H9 (cell line): ENCODE data around the gene MAML3. TPM values are rescaled to one million over a fixed set of nuclear protein-coding genes. Genes with fewer than 3 reads are reported as not detected.

ENCODE experiments used
- DNase-seq: peaks from one replicate; pipeline ENCODE4 v3.0.0-alpha.2; 2017
- H2AFZ ChIP-seq: one replicate; pipeline ENCODE4 v1.6.1; 2013; ENCODE audit warnings: mild to moderate bottlenecking, low read length, control low read depth, moderate library complexity
- H2AK5ac ChIP-seq: 2 replicates; pipeline ENCODE4 v1.6.1; 2013; ENCODE audit warnings: low read length, control low read depth, mixed read lengths; ENCODE audit not compliant: insufficient read length
- H2BK120ac ChIP-seq: one replicate; pipeline ENCODE4 v1.6.1; 2013; ENCODE audit warnings: low read depth, mild to moderate bottlenecking, low read length, control low read depth, inconsistent platforms; ENCODE audit not compliant: poor library complexity, severe bottlenecking
- H2BK12ac ChIP-seq: 2 replicates; pipeline ENCODE4 v1.6.1; 2013; ENCODE audit warnings: low read length, control low read depth, mixed read lengths, low read depth; ENCODE audit not compliant: insufficient read length
- H2BK15ac ChIP-seq: 2 replicates; pipeline ENCODE4 v1.6.1; 2013; ENCODE audit warnings: low read depth, low read length, control low read depth
- H2BK20ac ChIP-seq: one replicate; pipeline ENCODE4 v1.6.1; 2013; ENCODE audit warnings: low read depth, mild to moderate bottlenecking, low read length, control low read depth, inconsistent platforms; ENCODE audit not compliant: poor library complexity, severe bottlenecking
- H2BK5ac ChIP-seq: 2 replicates; pipeline ENCODE4 v1.6.1; 2013; ENCODE audit warnings: low read length, control low read depth, mixed read lengths; ENCODE audit not compliant: insufficient read length
- H3K14ac ChIP-seq: 2 replicates; pipeline ENCODE4 v1.6.1; 2013; ENCODE audit warnings: low read length, control low read depth; ENCODE audit not compliant: insufficient read depth
- H3K18ac ChIP-seq: 2 replicates; pipeline ENCODE4 v1.6.1; 2013; ENCODE audit warnings: low read depth, mild to moderate bottlenecking, mixed read lengths, low read length, control low read depth; ENCODE audit not compliant: insufficient read length
- H3K23ac ChIP-seq: 2 replicates; pipeline ENCODE4 v1.6.1; 2013; ENCODE audit warnings: low read length, control low read depth, mixed read lengths, low read depth; ENCODE audit not compliant: insufficient read length
- H3K23me2 ChIP-seq: 2 replicates; pipeline ENCODE4 v1.6.1; 2013; ENCODE audit warnings: low read depth, mild to moderate bottlenecking, mixed read lengths, low read length, control low read depth; ENCODE audit not compliant: insufficient read length, poor library complexity, severe bottlenecking
- H3K27ac ChIP-seq: 2 replicates; pipeline ENCODE4 v1.5.1; 2013; ENCODE audit warnings: low read length, control low read depth, mixed read lengths, low read depth; ENCODE audit not compliant: insufficient read length
- H3K27me3 ChIP-seq: 2 replicates; pipeline ENCODE4 v1.6.1; 2013; ENCODE audit warnings: low read length, control low read depth, inconsistent platforms; ENCODE audit not compliant: insufficient read depth
- H3K4ac ChIP-seq: 2 replicates; pipeline ENCODE4 v1.6.1; 2013; ENCODE audit warnings: low read depth, mild to moderate bottlenecking, control low read depth, inconsistent platforms, low read length, moderate library complexity
- H3K4me1 ChIP-seq: 2 replicates; pipeline ENCODE4 v1.6.1; 2013; ENCODE audit warnings: low read length, control low read depth, inconsistent platforms; ENCODE audit not compliant: insufficient read depth
- H3K4me2 ChIP-seq: 2 replicates; pipeline ENCODE4 v1.6.1; 2013; ENCODE audit warnings: low read length, control low read depth, mixed read lengths; ENCODE audit not compliant: insufficient read length, insufficient read depth
- H3K56ac ChIP-seq: 2 replicates; pipeline ENCODE4 v1.6.1; 2013; ENCODE audit warnings: low read depth, mild to moderate bottlenecking, mixed read lengths, low read length, control low read depth; ENCODE audit not compliant: insufficient read length
- H3K79me1 ChIP-seq: 2 replicates; pipeline ENCODE4 v1.6.1; 2013; ENCODE audit warnings: low read depth, mild to moderate bottlenecking, moderate library complexity, low read length, control low read depth, inconsistent platforms; ENCODE audit not compliant: insufficient read depth, poor library complexity, severe bottlenecking
- H3K79me2 ChIP-seq: 2 replicates; pipeline ENCODE4 v1.6.1; 2013; ENCODE audit warnings: low read length, control low read depth, inconsistent platforms; ENCODE audit not compliant: insufficient read depth
- H3K9ac ChIP-seq: 2 replicates; pipeline ENCODE4 v1.6.1; 2013; ENCODE audit warnings: low read length, control low read depth, mixed read lengths; ENCODE audit not compliant: insufficient read length; ENCODE audit errors: extremely low read depth
- H3K9me3 ChIP-seq: one replicate; pipeline ENCODE4 v1.6.1; 2013; ENCODE audit warnings: low read depth, low read length, inconsistent platforms; ENCODE audit not compliant: control insufficient read depth
- H3T11ph ChIP-seq: one replicate; pipeline ENCODE4 v1.6.1; 2013; ENCODE audit warnings: mild to moderate bottlenecking, low read length, control low read depth, inconsistent platforms
- H4K20me1 ChIP-seq: one replicate; pipeline ENCODE4 v1.6.1; 2013; ENCODE audit not compliant: control insufficient read depth, insufficient read length, insufficient read depth
- H4K5ac ChIP-seq: 2 replicates; pipeline ENCODE4 v1.6.1; 2013; ENCODE audit warnings: low read depth, mild to moderate bottlenecking, mixed read lengths, low read length, control low read depth; ENCODE audit not compliant: insufficient read length
- H4K8ac ChIP-seq: replicated peaks from 2 replicates; pipeline ENCODE4 v1.6.1; 2013; ENCODE audit warnings: low read length, control low read depth, mixed read lengths, low read depth; ENCODE audit not compliant: insufficient read length
- H4K91ac ChIP-seq: 2 replicates; pipeline ENCODE4 v1.6.1; 2013; ENCODE audit warnings: low read depth, mild to moderate bottlenecking, moderate library complexity, mixed read lengths, low read length, control low read depth; ENCODE audit not compliant: insufficient read length
- H3K27ac Mint-ChIP-seq, 3 experiments: 2 replicates in 2 of 3; 3 replicates in 1 of 3; pipeline ENCODE4 v1.8.0; 2020 to 2021; ENCODE audit warnings: mixed read lengths in 3 of 3, mild to moderate bottlenecking in 1 of 3, moderate library complexity in 1 of 3
- H3K27me3 Mint-ChIP-seq: 2 replicates; pipeline ENCODE4 v1.8.0; 2021; ENCODE audit warnings: low read depth, mild to moderate bottlenecking, moderate library complexity, mixed read lengths
- H3K36me3 Mint-ChIP-seq, 3 experiments: 2 replicates in 2 of 3; 3 replicates in 1 of 3; pipeline ENCODE4 v1.8.0; 2020 to 2021; ENCODE audit warnings: low read depth in 3 of 3, mixed read lengths in 3 of 3; ENCODE audit not compliant: insufficient read depth in 1 of 3
- H3K4me1 Mint-ChIP-seq, 2 experiments: 2 replicates each; pipeline ENCODE4 v1.8.0; 2020; ENCODE audit warnings: mixed read lengths in 2 of 2
- H3K4me3 Mint-ChIP-seq, 2 experiments: 2 replicates in 1 of 2; 3 replicates in 1 of 2; pipeline ENCODE4 v1.8.0; 2020 to 2021; ENCODE audit warnings: mild to moderate bottlenecking in 2 of 2, mixed read lengths in 2 of 2, moderate library complexity in 1 of 2
- H3K9me3 Mint-ChIP-seq, 2 experiments: 2 replicates in 1 of 2; 3 replicates in 1 of 2; pipeline ENCODE4 v1.8.0; 2020; ENCODE audit warnings: mild to moderate bottlenecking in 2 of 2, mixed read lengths in 2 of 2, moderate library complexity in 1 of 2
- WGBS: extraction: QIAGEN DNeasy Blood & Tissue Kit; methylation state at CpG from one replicate; pipeline ENCODE4 v1.1.7; 2013; ENCODE audit warnings: missing lambda C conversion rate, low lambda C conversion rate, mixed read lengths; ENCODE audit not compliant: insufficient read length; ENCODE audit errors: extremely low coverage; 5-methylcytosine and 5-hydroxymethylcytosine counted together
- total RNA-seq: library from RNA; stranded (reverse); gene quantifications from 2 replicates; pipeline ENCODE4 v1.2.1, GENCODE V29; 2021
- TF ChIP-seq, protein P1 (sequence below): fragments of 200-600 bp; sonication (generic); conservative IDR thresholded peaks from 3 replicates; pipeline ENCODE4 v1.8.0; 2021; ENCODE audit warnings: antibody characterized with exemption, mild to moderate bottlenecking

Gene MAML3
- total RNA-seq, 1 experiment from 2014 or later: 3.9 TPM

DNA sequence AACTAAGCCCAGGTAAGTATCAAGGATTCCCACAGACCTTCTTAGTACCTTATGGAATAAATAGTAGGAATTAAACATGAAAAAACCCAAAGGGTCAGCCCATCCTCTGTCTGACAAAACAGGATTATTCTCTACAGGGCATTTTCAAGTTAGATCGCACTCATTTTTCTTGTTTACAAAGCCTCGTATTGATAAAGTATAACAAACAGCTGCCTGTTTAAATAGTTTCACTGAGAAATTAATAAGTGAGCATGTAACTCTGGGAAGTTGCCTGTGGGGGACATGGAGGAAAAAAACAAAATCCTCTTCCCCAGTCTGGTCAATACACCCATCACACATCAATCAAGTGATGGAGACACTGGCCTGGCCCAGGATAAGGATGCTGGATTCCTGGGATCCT, 48.5 kb downstream of the MAML3 start:
- Histone ChIP-seq H3K4me2 (no peak overlapping the region), H4K5ac (no peak overlapping the region), H3T11ph (no peak overlapping the region), H3K23ac (no peak overlapping the region), H3K14ac (no peak overlapping the region), H4K91ac (no peak overlapping the region), H2AK5ac (no peak overlapping the region), H4K8ac (no peak overlapping the region), H3K9me3 (no peaks in the 10 kb centered on the region), H3K27ac (no peak overlapping the region), H3K18ac (no peak overlapping the region), H4K20me1 (no peaks in the 10 kb centered on the region), H3K79me1 (no peaks in the 10 kb centered on the region), H3K56ac (no peak overlapping the region), H3K23me2 (no peaks in the 10 kb centered on the region), H3K4ac (no peak overlapping the region), H3K27me3 (no peaks in the 10 kb centered on the region), H2AFZ (no peak overlapping the region), H2BK20ac (no peak overlapping the region), H3K9ac (no peak overlapping the region), H3K4me1 (no peaks in the 10 kb centered on the region), H2BK12ac (no peak overlapping the region), H2BK120ac (no peak overlapping the region), H3K79me2 (no peaks in the 10 kb centered on the region), H2BK5ac (no peak overlapping the region), H2BK15ac (no peak overlapping the region)
- no peak overlapping the region for H3K4me3 Mint-ChIP-seq
- TF ChIP-seq, protein P1, sequence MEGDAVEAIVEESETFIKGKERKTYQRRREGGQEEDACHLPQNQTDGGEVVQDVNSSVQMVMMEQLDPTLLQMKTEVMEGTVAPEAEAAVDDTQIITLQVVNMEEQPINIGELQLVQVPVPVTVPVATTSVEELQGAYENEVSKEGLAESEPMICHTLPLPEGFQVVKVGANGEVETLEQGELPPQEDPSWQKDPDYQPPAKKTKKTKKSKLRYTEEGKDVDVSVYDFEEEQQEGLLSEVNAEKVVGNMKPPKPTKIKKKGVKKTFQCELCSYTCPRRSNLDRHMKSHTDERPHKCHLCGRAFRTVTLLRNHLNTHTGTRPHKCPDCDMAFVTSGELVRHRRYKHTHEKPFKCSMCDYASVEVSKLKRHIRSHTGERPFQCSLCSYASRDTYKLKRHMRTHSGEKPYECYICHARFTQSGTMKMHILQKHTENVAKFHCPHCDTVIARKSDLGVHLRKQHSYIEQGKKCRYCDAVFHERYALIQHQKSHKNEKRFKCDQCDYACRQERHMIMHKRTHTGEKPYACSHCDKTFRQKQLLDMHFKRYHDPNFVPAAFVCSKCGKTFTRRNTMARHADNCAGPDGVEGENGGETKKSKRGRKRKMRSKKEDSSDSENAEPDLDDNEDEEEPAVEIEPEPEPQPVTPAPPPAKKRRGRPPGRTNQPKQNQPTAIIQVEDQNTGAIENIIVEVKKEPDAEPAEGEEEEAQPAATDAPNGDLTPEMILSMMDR: no peak
- WGBS: no CpG with 5 or more reads among the region's 2 CpGs
- no peaks in the 10 kb centered on the region for H3K9me3 Mint-ChIP-seq
- DNase-seq: no peak
- no peak overlapping the region for H3K27ac Mint-ChIP-seq
- H3K4me1 Mint-ChIP-seq: no peaks in the 10 kb centered on the region
- H3K36me3 Mint-ChIP-seq: no peaks in the 10 kb centered on the region
- no peaks in the 10 kb centered on the region for H3K27me3 Mint-ChIP-seq
